Measurements from ENCODE around the gene RNASEH2B. TPM values are rescaled to one million over a fixed set of nuclear protein-coding genes. Genes with fewer than 3 reads are reported as not detected.

The RNASEH2B gene
- total and polyA plus RNA-seq, 2 of the 13 experiments (the other 11 are each of a cell fraction or from before 2014, with no cell fraction given): 17.2 to 55.4 TPM

DNA sequence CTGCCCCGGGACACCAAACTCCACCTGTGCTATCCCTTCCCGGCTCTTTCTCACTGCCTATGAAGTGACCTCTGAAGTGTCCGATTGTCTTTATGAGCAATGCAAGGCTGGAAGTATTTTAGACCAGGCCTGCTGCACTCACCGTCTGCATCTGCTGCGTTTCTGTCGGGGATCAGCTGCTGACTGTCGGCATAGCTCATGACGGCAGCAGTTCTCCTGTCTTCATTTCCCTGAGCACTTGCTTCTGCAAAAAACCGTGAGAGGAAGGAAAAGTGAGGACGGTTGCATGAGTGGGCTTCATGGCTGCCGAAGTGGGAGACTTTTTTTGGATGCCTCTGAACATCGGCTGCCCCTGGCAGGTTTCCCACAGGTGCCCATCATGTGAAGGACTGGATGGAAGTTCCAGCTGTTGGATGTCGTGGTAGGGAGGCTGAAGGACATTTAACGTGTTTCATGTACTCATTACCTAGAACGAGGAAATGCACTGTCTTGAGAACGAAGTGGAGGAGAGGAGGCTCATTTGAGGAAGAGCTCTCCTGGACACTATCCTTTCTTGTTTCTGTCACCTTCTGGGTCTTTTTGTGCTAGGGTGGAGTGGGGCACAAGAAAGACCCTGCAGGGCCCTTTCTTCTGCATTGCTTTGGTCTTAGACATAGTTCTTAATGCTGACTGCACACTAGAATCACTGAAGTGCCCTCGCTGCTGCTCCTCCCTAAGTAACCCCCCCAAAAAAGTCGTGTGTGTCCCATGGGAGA lies 94.7 kb downstream of the RNASEH2B start:
- no peak overlapping the region for H3K27ac ChIP-seq (ENCODE audit: extremely low read length, insufficient read depth, low read length)
- H3K4me1 ChIP-seq (ENCODE audit: insufficient read depth, low read length): peaks cover 26% of the 10 kb centered on the region
- POLR2A ChIA-PET: no interaction called here
- H3K27me3 ChIP-seq (ENCODE audit: control insufficient read depth in 1 of 2, insufficient read depth in 2 of 2, low read length in 2 of 2): peaks cover 0 to 3% of the 10 kb centered on the region in 2 experiments; a peak in 1 of 5 replicates
- intact Hi-C loops (cut with micrococcal nuclease; ENCODE audit: unreplicated experiment): no loop called here
- FAIRE-seq (no peak), ATAC-seq (no peak), DNase-seq (ENCODE audit: low spot score) (no peak)
- no peaks in the 10 kb centered on the region for H3K36me3 ChIP-seq (replicated peaks in 1 of 2; ENCODE audit: control insufficient read depth in 1 of 2, insufficient read depth in 2 of 2, low read length in 2 of 2)
- in situ Hi-C loops (cut with HindIII; ENCODE audit: extremely low pct_ligation_motif_present, low pct_unique_long_range_greater_than_20kb): no loop called here
- H3K4me2 ChIP-seq (ENCODE audit: low read depth, low read length): no peak overlapping the region
- no peak overlapping the region for H2AFZ ChIP-seq (ENCODE audit: low read length)
- TF ChIP-seq, protein P1, sequence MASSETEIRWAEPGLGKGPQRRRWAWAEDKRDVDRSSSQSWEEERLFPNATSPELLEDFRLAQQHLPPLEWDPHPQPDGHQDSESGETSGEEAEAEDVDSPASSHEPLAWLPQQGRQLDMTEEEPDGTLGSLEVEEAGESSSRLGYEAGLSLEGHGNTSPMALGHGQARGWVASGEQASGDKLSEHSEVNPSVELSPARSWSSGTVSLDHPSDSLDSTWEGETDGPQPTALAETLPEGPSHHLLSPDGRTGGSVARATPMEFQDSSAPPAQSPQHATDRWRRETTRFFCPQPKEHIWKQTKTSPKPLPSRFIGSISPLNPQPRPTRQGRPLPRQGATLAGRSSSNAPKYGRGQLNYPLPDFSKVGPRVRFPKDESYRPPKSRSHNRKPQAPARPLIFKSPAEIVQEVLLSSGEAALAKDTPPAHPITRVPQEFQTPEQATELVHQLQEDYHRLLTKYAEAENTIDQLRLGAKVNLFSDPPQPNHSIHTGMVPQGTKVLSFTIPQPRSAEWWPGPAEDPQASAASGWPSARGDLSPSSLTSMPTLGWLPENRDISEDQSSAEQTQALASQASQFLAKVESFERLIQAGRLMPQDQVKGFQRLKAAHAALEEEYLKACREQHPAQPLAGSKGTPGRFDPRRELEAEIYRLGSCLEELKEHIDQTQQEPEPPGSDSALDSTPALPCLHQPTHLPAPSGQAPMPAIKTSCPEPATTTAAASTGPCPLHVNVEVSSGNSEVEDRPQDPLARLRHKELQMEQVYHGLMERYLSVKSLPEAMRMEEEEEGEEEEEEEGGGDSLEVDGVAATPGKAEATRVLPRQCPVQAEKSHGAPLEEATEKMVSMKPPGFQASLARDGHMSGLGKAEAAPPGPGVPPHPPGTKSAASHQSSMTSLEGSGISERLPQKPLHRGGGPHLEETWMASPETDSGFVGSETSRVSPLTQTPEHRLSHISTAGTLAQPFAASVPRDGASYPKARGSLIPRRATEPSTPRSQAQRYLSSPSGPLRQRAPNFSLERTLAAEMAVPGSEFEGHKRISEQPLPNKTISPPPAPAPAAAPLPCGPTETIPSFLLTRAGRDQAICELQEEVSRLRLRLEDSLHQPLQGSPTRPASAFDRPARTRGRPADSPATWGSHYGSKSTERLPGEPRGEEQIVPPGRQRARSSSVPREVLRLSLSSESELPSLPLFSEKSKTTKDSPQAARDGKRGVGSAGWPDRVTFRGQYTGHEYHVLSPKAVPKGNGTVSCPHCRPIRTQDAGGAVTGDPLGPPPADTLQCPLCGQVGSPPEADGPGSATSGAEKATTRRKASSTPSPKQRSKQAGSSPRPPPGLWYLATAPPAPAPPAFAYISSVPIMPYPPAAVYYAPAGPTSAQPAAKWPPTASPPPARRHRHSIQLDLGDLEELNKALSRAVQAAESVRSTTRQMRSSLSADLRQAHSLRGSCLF (CRISPR knock-in tag; IDR thresholded peaks at IDR 0.05; ENCODE audit: borderline replicate concordance): no peak
- no peak for TF ChIP-seq STAT5B (CRISPR knock-in tag; IDR thresholded peaks at IDR 0.05)
- TF ChIP-seq, protein P2, sequence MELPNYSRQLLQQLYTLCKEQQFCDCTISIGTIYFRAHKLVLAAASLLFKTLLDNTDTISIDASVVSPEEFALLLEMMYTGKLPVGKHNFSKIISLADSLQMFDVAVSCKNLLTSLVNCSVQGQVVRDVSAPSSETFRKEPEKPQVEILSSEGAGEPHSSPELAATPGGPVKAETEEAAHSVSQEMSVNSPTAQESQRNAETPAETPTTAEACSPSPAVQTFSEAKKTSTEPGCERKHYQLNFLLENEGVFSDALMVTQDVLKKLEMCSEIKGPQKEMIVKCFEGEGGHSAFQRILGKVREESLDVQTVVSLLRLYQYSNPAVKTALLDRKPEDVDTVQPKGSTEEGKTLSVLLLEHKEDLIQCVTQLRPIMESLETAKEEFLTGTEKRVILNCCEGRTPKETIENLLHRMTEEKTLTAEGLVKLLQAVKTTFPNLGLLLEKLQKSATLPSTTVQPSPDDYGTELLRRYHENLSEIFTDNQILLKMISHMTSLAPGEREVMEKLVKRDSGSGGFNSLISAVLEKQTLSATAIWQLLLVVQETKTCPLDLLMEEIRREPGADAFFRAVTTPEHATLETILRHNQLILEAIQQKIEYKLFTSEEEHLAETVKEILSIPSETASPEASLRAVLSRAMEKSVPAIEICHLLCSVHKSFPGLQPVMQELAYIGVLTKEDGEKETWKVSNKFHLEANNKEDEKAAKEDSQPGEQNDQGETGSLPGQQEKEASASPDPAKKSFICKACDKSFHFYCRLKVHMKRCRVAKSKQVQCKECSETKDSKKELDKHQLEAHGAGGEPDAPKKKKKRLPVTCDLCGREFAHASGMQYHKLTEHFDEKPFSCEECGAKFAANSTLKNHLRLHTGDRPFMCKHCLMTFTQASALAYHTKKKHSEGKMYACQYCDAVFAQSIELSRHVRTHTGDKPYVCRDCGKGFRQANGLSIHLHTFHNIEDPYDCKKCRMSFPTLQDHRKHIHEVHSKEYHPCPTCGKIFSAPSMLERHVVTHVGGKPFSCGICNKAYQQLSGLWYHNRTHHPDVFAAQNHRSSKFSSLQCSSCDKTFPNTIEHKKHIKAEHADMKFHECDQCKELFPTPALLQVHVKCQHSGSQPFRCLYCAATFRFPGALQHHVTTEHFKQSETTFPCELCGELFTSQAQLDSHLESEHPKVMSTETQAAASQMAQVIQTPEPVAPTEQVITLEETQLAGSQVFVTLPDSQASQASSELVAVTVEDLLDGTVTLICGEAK (IDR thresholded peaks at IDR 0.05): no peak
- TF ChIP-seq, protein P2 (CRISPR knock-in tag; IDR thresholded peaks at IDR 0.05): no peak
- TF ChIP-seq, protein P3, sequence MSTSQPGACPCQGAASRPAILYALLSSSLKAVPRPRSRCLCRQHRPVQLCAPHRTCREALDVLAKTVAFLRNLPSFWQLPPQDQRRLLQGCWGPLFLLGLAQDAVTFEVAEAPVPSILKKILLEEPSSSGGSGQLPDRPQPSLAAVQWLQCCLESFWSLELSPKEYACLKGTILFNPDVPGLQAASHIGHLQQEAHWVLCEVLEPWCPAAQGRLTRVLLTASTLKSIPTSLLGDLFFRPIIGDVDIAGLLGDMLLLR (CRISPR knock-in tag; IDR thresholded peaks at IDR 0.05): no peak
- 70% methylated on average over 18 of the region's 18 CpGs for WGBS (ENCODE audit: low lambda C conversion rate)
- H3K4me3 ChIP-seq (replicated peaks in 1 of 3; ENCODE audit: insufficient read depth in 1 of 3, low read depth in 2 of 3, low read length in 3 of 3): no peak overlapping the region
- CTCF ChIA-PET (ENCODE audit: low intra/inter-chr PET ratio, low total read pairs): no interaction called here
- H4K20me1 ChIP-seq (ENCODE audit: insufficient read depth, low read length): no peaks in the 10 kb centered on the region
- H3K79me2 ChIP-seq (ENCODE audit: insufficient read depth, low read length): no peaks in the 10 kb centered on the region
- H3K9ac ChIP-seq (ENCODE audit: insufficient read depth, low read depth, low read length): no peak overlapping the region
- BruUV-seq (replicated peaks): no TSS peak
- H3K9me3 ChIP-seq (ENCODE audit: low read length): no peaks in the 10 kb centered on the region
